UCSD-AML1 (cell line): Measurements from ENCODE around the gene GSTP1.
"Not testable (repeated sequence)": the region's sequence is repeated elsewhere in the genome, so short reads cannot be mapped to it uniquely, and the experiment has no call there.

Experiments
- DNase-seq: peaks from one replicate; lab custom pipeline; 2025; ENCODE audit not compliant: unreplicated experiment; lab: John Stamatoyannopoulos, UW

The GSTP1 gene

GRCh38 chr11:67594480-67594879, 10.9 kb downstream of the GSTP1 start:
- DNase-seq = no peak

- no peak for DNase-seq
Measured at GRCh38 chr11:67596753-67597300, 13.2 kb downstream of the GSTP1 start.

GRCh38 chr11:67597458-67597857, 13.8 kb downstream of the GSTP1 start:
- not testable (repeated sequence) for DNase-seq

- not testable (repeated sequence) for DNase-seq
Measured at GRCh38 chr11:67597963-67598362, 14.4 kb downstream of the GSTP1 start.

- no peak for DNase-seq
Measured at GRCh38 chr11:67599149-67599548, 15.5 kb downstream of the GSTP1 start.

GRCh38 chr11:67600324-67601029, 16.9 kb downstream of the GSTP1 start:
- DNase-seq = peak; percentile 57

DNA sequence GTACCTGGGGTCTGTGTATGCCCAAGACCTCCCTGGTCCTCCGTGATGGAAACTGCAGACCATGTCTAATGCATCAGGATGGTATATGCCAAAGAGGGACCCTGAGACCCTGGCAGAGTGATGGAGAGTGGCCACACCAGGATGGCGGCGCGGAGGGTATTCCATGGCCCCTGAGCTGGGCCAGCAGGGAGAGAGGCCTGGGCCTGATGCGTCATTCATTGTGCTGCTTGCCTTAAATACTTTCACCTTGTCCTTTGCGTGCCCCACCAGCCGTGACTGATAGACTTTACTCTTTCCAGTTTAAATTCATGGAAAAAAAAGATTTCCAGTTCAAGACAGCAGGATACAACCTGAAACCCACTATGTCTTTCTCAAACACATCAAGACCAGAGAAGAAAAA, 17.5 kb downstream of the GSTP1 start:
- no peak for DNase-seq

- DNase-seq = not testable (repeated sequence)
Measured at GRCh38 chr11:67604119-67604518, 20.5 kb downstream of the GSTP1 start.

- no peak for DNase-seq
Measured at GRCh38 chr11:67604815-67605214, 21.2 kb downstream of the GSTP1 start.

- no peak for DNase-seq
Measured at GRCh38 chr11:67605231-67606011, 21.8 kb downstream of the GSTP1 start.

DNA sequence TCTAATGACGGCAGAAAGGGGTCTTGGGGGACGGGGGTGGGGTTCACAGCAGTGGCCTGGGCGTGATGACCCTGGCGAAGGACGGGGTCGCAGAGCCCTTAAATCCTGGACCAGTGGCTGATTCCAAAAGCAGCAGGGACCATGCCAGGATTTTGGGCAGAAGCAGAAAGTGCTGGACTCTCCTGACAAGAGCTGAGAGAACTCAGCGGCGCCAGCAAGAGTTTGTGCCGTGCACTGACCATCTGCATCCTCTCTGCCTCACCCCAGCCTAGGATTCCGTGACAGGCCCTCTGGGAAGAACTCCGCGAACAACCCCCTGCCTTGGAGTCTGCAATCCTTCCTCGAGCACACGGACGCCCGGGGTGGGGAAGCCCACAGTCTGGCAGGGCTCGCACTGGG, 22.5 kb downstream of the GSTP1 start:
- DNase-seq = no peak

DNA sequence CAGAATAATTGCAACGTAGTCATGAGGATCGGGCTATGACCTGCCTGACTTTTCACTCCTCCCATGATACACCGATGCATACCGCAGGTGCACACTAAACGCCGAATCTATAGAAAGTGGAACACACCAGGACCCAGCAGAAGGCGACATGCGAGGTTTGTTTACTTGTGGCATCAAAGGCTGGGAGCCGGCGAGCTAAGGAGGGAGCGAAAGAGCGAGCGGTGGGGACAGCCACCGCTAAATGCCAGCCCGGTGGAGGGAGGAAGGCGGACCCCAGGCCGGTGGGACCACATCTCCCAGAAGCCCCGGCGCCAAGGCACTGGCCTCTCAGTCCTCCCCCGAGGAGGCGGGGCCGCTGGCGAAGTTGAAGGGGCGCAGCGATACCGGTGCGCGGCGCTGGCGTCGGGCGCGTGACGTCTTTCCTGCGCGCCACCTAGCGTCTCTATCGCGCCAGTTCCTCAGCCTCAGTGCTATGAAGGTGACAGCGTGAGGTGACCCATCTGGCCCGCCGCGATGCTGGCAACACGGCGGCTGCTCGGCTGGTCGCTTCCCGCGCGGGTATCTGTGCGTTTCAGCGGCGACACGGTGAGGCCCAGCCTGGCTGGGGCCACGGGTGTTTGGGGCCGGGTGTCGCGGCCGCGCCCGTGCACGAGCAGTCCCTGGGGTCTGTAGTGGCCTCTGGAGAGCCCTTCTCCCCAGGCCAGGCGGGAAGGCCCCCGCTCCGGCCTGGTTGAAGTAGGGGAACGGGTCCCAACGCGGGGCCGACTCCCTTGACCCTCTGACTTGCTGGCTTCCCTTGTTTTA, 23.1 kb downstream of the GSTP1 start, which contains the start of gene NDUFV1:
TSS of gene NDUFV1 (plus strand) at position 445 of the 804 bp plus-strand sequence. CDS start at position 514, 69 bp downstream.
- DNase-seq = peak; percentile 95

DNA sequence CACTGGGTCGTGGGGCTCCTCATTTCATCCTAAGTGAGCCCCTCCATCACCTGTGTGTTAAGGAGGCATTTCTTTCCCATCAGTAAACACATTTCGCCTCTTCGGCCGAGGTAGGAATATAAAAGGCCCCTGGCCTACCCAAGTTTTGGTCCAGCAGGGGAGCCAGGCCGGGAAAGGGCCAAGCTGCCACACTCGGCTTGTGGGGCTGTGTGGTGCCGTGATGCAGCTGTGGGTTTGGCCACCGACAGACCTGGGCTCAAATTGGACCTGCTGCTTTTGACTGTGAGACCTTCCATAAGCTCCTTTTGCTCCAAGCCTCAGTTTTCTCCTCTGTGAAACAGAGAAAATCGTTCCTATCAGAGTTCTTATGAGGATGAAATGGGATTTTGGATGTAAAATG, 23.9 kb downstream of the GSTP1 start:
- no peak for DNase-seq

- DNase-seq = no peak
Measured at GRCh38 chr11:67608486-67608885, 24.9 kb downstream of the GSTP1 start.

DNA sequence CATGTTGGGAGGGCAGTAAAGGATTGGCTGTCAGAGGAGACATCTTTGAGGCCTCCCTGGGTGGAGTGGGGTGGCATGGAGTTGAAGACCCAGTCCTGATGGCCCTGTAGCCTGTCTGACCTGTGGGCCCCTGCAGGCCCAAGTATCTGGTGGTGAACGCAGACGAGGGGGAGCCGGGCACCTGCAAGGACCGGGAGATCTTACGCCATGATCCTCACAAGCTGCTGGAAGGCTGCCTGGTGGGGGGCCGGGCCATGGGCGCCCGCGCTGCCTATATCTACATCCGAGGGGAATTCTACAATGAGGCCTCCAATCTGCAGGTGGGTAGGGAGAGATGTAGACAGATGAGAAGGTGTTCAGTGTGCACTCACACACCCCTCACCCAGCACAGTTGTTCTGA, 25.7 kb downstream of the GSTP1 start:
- DNase-seq = no peak

DNA sequence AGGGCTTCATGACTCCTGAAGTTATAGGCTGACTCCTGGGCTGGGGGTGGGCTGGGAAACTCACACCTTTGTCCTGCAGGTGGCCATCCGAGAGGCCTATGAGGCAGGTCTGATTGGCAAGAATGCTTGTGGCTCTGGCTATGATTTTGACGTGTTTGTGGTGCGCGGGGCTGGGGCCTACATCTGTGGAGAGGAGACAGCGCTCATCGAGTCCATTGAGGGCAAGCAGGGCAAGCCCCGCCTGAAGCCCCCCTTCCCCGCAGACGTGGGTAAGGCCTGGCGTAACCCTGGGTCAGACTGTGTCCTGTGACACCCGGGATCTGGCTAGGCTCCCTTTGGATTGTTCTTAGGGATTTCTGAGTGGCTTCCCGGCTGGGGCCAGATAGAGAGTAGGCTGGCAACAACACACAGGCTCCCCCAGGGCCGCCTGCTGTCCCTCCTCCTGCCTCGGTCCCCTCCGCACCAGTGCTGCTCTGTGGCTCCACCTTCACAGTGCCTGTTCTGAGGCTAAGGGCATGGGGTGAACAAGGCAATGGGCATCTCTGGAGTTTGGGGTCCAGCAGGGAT, 26.8 kb downstream of the GSTP1 start:
- no peak for DNase-seq

- DNase-seq = no peak
Measured at GRCh38 chr11:67611165-67611564, 27.6 kb downstream of the GSTP1 start.

GRCh38 chr11:67611704-67612587, 28.3 kb downstream of the GSTP1 start:
- no peak for DNase-seq

DNA sequence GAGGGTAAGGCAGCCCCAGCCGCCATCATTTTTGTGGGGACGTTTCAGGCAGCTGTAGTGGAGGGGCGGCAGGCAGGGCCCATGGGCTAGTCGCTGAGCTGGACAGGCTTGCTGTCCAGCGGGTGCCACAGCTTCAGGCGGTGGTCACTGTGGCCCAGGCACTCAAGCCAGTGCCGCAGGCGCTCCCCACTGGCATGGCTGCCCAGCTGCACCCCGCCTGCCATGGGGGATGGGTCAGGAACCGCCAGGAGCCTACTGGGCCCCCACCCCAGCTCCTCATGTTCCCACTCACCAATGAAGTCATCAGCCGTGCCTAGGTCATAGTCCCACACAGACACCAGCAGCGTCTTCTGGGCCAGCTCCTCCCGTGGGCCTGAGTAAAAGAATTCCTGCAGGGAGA, 29.1 kb downstream of the GSTP1 start:
- DNase-seq = no peak
